Measurements from ENCODE around the gene VWA8.

Gene VWA8

DNA sequence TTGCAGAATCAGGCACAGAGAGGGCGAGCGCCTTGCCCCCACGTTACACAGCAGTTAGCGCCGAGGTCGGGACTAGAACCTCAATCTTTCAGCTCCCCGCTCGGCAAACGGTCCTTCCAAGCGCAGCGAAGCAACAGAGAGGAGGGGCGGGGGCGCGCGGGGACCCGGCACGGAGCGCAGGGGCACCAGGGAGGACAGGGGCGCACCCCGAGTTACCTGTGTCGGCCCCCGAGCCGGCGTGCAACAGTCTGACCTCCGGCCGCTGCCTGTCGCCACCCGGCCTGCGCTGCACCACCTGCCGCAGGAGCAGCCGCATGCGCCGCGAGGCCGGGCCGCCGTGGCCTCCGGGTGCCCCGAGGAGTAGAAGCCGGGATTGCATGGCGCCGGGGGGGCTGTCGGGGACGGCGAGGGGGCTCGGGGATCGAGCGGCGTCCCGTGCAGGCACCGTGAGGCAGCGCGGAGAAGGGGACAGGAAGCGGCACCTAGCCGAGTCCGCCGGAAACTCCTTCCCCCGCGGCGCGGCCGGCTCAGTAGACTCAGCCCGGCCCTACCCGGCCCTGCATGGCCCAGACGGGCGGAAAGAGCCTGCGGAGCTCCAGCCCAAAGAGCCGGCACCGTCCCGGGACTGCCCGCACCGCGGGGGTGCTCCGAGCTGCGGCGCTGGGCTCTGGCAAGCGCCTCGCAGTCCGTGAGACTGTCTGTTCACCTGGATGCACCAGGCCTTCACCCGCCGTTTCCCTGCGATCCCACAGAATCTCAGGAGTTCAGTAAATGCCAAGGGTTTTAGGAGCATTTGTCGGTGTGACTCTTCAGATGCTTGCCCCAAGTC lies at the start of gene VWA8:
TSS of gene VWA8 (minus strand) at position 473 of the 829 bp plus-strand sequence. CDS start at position 379, 94 bp downstream.
- DNase-seq, result peak; percentile 71 to 72

DNA sequence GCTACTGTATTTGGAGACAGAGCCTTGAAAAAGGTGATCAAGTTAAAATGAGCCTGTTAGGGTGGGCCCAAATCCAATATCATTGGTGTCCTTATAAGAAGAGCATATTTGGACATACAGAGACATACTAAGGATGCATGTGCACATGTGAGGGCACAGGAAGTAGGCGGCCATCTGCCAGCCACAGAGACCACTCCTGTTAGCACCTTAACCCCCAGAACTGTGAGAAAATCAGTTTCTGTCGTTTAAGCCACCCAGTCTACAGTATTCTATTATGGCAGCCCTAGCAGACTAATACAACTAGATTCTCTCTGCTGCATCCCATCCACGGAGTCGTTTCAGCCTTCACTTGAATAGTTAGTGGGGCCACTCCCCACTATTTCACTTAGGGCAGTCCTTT lies 48.1 kb upstream of the VWA8 start:
- DNase-seq, result no peak

DNA sequence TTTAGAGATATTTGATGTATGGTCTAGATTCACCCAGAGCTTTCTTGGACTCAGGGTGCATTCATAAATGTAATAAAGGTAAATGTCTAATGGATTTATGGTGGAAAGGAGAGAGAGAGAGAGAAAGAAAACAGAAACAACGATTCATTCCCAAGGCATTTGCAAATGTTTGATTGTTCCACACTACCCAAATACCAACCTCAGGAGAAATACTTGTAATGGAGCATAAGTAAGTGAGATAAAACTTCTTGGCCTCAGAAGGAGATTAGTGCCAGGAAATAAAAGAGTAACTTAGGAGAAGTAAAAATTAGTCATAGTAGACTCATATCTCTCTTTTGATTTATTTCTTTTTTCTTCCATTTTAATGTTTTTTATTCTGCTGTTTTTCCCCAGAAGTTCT lies 46.9 kb upstream of the VWA8 start:
- no peak for DNase-seq

DNA sequence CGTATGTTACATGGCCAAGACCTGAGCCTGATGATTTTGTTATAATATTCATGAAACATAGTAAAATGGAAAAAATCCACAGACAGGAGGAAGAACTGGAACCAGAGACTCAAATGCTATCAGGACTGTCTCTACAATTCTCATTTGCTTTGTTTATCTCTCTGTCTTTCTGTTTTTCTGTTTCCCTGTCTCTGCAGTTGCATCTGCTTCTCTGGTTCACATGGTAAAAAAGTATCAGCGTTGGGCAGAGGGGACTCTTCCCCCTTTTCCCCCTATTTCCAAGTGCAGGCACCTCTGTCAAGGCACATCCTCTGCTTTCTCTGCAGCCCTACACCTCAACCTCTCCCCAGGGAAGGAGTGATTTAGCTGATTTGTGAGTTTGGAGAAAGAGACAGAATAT lies 41.2 kb upstream of the VWA8 start:
- no peak for DNase-seq

DNA sequence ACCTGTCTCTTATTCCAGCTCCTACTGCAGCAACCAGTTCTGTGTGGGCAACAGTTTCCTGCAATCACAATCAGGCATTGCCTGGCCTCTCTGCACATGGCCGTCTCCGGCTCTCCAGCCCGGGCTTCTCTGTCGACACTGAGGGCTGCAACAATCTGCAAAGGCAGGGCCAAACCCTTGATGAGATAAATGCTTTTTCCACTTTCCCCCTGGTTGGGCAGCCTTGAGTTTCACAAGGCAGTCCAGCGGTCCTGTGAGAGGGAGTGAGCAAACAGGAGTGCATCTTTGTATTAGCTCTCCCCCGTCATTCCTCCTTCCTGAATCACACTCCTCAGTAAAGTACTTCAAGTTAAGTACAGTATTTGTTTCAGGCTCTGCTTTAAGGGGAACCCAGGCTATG lies 40.7 kb upstream of the VWA8 start:
- DNase-seq, result no peak

DNA sequence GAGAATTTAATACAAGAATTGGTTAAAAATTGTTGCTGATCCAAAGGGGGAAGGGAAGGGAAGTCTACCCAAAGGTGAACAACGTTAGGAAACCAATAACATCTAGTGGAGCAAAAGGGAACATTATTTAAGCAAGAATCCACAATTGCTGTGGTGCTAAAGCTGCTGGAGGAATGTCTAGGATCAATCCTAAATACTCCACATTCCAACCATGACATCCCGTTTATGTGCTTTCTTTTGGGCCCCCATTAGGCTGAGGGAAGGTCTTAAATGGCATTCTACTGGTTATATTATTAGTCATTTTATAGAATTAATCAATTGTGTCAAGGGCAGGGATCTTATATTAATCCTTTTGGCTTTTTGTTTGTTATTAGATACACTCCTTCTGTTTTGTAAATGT lies 39.9 kb upstream of the VWA8 start:
- DNase-seq, result no peak

DNA sequence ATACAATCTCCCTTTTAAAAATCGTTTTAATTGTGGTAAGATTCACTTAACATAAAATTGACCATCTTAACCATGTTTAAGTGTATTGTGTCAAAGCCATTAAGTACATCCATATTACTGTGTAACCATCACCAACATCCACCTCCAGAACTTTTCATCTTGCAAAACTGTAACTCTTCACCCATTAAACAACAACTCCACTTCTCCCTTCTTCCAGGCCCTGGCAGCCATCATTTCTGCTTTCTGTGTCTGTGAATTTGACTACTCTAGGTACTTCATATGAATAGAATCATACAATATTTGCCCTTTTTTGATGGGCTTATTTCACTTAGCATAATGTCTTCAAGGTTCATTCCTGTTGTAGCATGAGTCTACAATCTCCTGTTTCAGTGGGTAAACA lies 36.5 kb upstream of the VWA8 start:
- no peak for DNase-seq

DNA sequence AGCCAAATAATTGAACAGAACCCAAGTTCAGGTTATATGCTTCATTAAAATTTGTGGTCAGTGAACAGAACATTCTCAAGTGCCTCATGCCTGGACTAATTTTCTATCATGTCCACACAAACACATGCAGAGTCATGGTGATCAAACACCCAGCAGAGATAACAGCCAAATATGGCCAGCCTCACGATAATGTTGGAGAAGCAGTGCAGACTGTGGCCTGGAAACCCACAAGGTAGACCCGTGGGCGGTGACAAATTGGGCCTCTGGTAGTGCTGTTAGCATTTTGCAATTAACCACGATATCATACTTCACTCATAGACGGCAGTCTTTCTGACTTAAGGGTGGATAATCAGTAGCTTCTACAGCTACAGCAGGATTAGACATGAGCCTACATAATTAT lies 35.0 kb upstream of the VWA8 start:
- DNase-seq, result peak; percentile 85 to 90

DNA sequence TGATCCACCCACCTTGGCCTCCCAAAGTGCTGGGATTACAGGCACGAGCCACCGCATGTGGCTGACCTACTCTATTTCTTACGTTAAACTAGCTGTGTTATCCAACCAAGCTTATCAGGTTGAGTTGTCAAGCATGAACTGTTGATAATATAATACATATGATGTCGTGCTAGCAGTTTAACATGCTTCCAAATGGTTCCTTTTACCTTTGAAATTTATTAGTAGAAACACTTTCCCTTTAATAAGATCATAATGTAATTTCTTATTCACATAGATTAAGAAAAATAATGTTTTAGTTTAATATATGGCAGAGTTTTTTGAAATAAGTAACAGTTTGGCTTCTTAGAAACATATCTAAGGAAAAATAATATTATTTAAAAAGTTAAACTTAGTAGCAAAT lies 34.4 kb upstream of the VWA8 start:
- DNase-seq, result no peak

DNA sequence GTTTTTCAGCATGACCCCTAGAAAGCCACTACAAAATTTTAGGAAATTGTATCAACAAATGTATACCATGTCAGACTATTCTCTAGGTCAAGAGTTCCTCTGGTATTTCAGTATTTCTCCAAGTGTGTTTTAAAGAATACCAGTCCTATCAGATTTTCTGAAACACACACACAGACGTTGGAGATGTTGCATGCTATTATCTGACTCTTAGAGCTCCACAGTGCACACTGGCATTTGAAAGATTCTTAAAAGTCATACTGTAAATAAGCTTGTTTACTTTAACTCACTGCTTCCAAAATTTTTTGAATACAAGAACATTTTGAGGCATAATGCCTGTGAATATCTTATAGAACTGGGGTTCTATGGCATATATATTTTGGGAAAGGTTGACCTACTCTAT lies 33.8 kb upstream of the VWA8 start:
- no peak for DNase-seq

DNA sequence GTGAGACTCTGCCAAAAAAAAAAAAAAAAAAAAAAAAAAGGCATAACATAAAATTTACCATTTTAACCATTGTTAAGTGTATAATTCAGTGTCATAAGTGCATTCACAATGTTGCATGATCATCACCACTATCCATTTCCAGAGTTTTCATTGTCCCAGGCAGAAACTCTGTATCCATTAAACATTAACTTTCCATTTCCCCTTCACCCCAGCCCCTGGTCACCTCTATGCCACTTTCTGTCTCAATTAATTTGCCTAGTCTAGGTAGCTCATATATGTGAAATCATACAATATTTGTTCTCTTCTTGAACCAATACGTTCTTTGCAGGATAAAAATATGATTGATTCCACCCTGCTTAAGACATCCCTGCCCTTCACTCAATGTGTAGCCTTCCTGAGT lies 31.0 kb upstream of the VWA8 start:
- DNase-seq, result no peak

DNA sequence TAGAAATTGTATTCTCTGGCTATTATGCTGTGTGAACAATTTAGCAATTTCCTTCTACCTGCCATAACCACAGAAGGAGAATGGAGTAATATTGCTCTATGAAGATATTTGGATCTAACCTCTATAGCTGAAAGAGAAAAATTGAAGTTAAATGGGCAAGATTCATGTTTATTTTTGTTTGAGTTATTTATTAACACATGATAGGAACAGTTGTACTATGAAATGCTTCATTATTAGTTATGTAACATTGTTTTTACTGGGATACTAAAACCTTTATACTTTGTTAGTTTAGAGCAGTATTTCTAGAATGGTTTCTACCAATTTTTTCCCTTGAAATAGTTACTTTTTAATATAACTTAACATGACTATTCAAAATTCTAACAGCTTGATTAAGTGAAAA lies 27.3 kb upstream of the VWA8 start:
- DNase-seq, result peak; percentile 58 to 64

DNA sequence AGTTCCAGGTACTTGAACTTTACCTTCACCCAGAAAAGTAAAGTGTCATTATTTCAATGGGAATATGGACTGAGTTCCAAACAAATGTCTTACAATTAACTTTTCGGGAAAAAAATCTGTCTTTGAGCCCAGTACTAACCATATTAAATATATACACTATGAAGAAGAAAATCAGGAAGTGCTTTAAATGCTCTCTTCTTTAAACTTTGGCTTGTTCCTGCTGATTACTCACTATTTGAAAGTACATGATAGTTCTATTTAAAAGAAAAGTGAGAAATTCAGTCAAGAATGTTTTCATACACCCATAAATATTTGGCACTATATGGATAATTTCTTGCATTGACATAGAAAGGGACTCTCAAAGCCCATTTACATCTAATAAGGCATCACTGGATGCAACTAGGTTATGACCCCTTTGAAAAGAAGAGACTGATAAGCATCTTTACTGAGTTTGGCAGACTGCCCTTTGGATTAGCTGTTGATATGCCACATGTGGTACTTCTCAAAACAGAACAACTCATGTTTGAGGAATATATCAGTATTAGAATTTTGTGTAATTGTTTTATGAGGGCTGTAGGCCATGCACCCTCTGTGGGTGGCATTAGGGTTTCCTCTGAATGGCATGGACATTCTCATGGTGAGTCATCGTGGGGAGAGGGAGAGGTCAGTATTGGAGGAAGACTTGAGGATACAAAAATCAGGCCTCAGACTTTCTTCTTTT lies 25.0 kb upstream of the VWA8 start:
- peak in 1 of 2 experiments; percentile 16 for DNase-seq

DNA sequence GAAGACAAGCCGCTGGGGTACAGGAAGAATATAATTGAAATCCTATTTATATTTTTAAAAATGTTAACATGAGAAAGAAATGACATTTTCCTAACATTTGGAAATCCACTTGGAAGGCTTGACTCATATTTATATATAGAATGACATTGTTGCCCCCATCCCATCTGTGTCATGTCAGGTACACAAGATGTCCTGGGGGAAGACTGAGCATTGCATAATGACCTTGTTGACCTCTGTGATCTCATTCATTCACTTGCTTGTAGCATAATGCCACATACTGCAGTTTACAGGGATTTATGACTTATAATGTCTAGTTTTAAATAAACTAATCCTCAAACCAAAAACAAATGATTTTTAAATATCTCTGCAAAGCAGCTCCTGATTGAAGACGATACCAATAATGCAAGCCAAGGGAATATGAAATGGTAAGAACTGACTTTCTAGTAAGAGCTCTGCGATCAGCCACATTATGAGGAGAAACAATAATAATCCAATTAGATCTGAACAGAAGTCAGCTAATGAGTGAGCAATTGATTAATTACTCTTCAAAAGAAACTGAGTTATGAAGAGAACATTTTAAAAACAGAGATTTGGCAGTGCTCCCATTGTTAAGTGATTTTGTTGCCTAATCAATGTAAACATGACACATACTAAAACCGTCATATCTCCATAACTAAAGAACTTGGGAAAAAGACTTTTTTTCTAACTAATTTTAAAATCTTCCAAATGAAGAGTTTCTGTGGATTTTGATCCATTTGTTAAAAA lies 21.2 kb upstream of the VWA8 start:
- no peak for DNase-seq

DNA sequence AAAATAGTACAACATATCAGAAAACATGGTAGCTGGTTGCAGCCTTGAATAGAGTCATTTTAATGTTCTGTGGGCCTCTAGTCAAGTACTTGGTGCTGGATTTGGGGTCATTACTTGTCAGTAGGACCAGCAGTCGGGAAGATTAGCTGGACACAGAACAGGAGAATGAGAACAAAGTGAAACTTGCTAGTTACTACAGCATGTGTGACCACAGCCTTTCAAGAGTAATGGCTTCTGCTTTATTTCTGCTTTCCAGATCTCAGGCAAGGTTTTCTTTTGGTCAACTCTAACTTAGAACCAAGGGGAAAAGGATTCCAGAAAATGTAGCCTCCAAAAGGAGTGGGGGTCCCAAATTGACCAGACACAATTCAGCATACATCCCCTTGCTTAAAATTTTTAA lies 17.1 kb upstream of the VWA8 start:
- peak in 1 of 2 experiments; percentile 31 for DNase-seq

DNA sequence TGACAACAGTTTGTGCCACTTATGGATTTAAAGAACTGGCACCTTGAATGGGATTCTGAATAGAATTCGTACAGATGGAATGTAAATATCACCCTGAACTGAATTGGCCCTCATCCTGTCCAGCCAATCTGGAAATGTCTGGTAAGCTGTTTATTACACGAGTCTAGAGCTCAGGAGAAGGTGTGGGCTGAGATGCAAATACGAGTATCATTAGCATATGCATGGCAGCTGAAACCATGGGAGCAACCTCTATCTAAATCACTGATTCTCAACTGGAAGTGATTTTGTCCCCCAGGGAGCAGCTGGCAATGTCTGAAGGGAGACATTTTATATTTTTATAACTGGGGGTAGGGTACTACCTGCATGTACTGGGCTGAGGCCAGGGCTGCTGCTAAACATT lies 15.6 kb upstream of the VWA8 start:
- DNase-seq, result no peak

DNA sequence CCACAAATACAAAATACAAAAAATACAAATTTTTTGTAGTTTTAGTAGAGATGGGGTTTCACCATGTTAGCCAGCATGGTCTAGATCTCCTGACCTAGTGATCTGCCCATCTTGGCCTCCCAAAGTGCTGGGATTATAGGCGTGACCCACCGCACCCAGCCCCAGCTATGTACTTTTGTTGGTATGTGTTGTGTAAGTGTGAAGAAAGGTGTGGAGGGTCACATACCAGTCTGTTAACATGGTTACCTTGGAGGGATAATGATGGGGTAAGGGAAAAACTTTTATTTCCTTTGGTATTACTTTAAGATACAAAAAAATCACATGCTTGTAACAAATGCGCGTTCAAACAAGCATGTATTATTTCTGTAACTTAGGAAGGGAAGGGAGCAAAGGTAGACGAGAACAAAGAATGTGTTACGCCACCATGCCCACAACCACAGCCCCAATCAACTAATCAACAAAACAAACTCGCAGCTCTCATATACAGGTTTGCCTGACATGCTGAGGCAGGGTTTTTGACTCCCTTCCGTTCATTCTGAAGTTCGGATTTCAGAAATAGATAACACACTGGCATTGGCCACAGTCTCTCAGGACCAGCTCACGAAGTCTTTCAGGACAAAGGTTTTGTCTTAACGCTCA lies 13.5 kb upstream of the VWA8 start:
- no peak for DNase-seq

DNA sequence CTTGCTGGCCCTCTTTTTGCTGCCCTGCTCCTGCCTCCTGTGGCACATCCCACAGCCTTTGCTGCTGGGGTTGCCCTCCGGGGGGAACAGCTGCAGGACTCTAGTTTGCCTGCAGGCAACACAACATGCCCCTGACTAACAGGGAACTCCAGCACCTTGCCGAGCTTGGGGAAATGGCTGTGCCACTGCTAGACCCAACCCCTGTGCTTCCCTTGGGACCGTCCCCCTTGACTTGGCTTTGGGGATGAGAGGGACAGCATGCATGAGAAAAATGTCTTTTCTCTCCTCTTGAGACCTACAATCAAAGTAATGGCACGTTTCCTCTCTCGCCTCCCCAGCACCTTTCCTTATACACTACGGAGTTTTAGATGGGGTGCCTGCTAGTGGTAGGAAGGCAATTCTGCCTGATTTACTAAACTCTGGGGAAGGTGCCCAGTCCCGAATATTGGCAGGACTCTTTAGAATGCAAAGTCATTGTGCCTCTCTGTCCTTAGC lies 12.4 kb upstream of the VWA8 start:
- no peak for DNase-seq

DNA sequence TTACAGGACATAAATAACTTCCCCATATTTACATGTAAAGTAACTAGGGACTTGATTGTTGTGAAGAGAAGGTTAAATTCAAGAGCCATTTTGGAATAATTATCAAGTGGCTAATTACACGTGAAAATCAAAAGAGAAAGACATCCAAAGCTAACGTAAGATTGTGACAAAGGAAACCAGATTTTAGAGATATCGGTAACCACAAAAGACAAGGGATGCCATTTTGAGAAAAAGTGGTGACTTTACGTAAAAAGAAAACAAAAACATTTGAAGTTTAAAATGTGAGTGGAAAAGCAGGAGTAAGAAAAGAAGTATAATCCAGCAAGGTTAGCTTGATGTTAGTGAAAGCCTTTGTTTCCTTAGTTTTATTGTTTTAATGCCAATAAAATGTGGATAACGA lies 10.9 kb upstream of the VWA8 start:
- no peak for DNase-seq

DNA sequence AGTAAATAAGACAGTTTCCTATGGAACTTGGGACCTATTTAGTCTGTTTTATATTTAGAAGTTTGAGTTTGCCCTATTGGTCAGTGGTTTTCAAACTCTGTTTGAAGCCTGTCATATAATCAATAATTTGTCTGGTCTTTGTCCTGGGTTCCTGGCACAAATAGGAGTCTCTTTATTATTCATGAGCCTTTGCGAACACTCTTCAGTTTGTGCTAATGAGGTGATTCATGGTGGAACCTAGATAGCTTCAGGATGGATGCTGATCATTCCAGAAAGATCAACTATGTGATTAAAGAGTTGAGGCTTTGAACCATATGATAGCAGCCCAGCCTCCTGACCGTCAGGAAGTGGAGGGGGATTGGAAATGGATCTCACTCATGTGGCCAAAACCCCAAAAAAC lies 10.0 kb upstream of the VWA8 start:
- no peak for DNase-seq

DNA sequence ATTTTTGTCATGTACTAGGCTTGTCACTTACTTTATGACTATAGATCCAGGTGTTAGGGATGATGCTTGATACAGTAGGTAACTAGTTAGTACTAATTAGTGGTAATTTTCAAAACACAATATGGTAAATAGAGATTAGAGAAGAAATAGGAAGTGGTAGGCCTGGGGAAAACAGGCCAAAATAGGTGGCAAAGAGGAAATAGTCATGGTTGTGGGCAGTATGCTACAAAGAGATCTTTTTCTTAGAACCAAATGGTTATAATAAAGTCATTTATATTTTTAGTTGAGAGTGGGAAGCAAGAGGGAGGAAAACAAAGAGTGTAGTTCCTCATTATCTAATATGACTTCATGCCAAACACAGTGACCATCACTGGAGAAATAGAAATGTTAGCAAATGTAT lies 9.1 kb upstream of the VWA8 start:
- DNase-seq, result no peak

DNA sequence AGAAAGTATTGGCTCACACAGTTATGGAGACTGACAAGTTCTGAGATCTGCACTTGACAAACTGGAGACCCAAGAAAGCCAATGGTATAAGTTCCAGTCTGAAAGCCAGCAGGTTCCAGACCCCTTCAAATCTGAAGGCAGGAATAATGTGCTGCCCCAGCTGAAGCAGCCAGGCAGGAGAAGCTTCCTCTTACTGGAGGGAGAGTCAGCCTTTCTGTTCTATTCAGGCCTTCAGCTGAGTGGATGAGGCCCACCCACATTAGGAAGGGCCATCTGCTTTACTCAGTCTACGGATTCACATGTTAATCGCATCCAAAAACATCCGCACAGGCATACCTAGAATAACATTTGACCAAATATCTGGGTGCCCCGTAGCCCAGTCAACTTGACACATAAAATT lies 8.2 kb upstream of the VWA8 start:
- DNase-seq, result no peak

DNA sequence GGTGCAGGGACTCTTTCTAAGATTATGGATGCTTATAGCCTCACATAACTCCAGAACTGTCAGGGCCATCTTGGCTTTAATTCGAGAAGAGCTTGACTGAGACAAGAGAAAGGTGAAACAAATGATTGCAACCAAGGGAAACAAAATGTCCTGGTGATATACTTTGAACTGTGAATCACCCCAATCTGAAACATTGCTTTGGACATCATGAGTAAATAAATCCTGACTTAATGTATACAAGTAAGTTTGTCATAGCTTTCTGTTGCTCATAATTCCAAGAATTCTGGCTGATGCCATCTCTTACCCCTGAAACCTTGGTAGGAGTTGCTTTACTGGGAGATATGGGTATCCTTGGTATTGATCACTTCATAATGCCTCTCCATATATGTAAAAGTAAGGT lies 5.8 kb upstream of the VWA8 start:
- DNase-seq, result no peak
